Adrenal gland (tissue), 5 donors: ENCODE measurements around the gene SIDT2.

Experiments
- CTCF ChIP-seq, 6 experiments: fragments of 450-650 bp in 4 of 6; fragments of 200-600 bp in 2 of 6; sonication (generic) in 1 of 6; IDR thresholded peaks; 1 replicate in 5 of 6; 2 replicates in 1 of 6; pipeline versions ENCODE4 v1.5.1 to v1.8.0; 2016 to 2021; ENCODE audit warnings: antibody characterized with exemption in 6 of 6, mild to moderate bottlenecking in 2 of 6, moderate library complexity in 1 of 6
- POLR2A ChIP-seq, 2 donors: fragments of 450-650 bp; IDR thresholded peaks; one replicate each; pipeline ENCODE4 v1.6.1; 2017; ENCODE audit warnings: antibody characterized with exemption in 2 of 2, mild to moderate bottlenecking in 2 of 2, moderate library complexity in 1 of 2
- donor health status: DM: no; HTN: no; CAD: no.

- TF ChIP-seq CTCF (IDR thresholded peaks at IDR 0.05) (no peak), POLR2A (IDR thresholded peaks at IDR 0.05) (no peak)
Measured at GRCh38 chr11:117160826-117161225, 17.7 kb upstream of the SIDT2 start.
